Stimulated activated CD8-positive, alpha-beta memory T cell treated with anti-CD3 and anti-CD28 coated beads, Interleukin-2, amount 100 ng/mL, for 1 hour (primary cell): ENCODE results near the gene SLC38A9.
"Not testable (repeated sequence)": the region's sequence is repeated elsewhere in the genome, so short reads cannot be mapped to it uniquely, and the experiment has no call there.

Experiments used
- DNase-seq, 2 donors: peaks; one replicate each; pipeline ENCODE4 v3.0.0-alpha.2; 2020; ENCODE audit warnings: low read depth in 2 of 2

The SLC38A9 gene

GRCh38 chr5:55712023-55712859, at the start of gene SLC38A9:
SLC38A9 (minus strand) TSS chr5:55712324; CDS start chr5:55697958, 14,366 bp downstream.
- DNase-seq, result peak; percentile 76 to 79

GRCh38 chr5:55761721-55762120, 49.6 kb upstream of the SLC38A9 start:
- not testable (repeated sequence) for DNase-seq

- DNase-seq, result no peak
Observed at GRCh38 chr5:55758714-55759113, 46.6 kb upstream of the SLC38A9 start.

- DNase-seq, result no peak
Observed at GRCh38 chr5:55758231-55758630, 46.1 kb upstream of the SLC38A9 start.

GRCh38 chr5:55750499-55750898, 38.4 kb upstream of the SLC38A9 start:
- no peak for DNase-seq

- DNase-seq, result no peak
Observed at GRCh38 chr5:55750063-55750462, 37.9 kb upstream of the SLC38A9 start.

GRCh38 chr5:55749387-55749786, 37.3 kb upstream of the SLC38A9 start:
- no peak for DNase-seq

GRCh38 chr5:55747778-55748318, 35.7 kb upstream of the SLC38A9 start:
- DNase-seq, result no peak

GRCh38 chr5:55742778-55743177, 30.7 kb upstream of the SLC38A9 start:
- DNase-seq, result no peak

GRCh38 chr5:55737793-55738192, 25.7 kb upstream of the SLC38A9 start, which contains the start of gene DDX4:
DDX4 (plus strand) TSS chr5:55738061; CDS start chr5:55738964, 903 bp downstream.
- DNase-seq, result no peak

- DNase-seq, result no peak
Observed at GRCh38 chr5:55734658-55735057, 22.5 kb upstream of the SLC38A9 start.

GRCh38 chr5:55732585-55732984, 20.5 kb upstream of the SLC38A9 start:
- DNase-seq, result no peak

- DNase-seq, result no peak
Observed at GRCh38 chr5:55731848-55732247, 19.7 kb upstream of the SLC38A9 start.

GRCh38 chr5:55724281-55724680, 12.2 kb upstream of the SLC38A9 start:
- DNase-seq, result no peak

- DNase-seq, result no peak
Observed at GRCh38 chr5:55720188-55720703, 8.1 kb upstream of the SLC38A9 start.

- not testable (repeated sequence) for DNase-seq
Observed at GRCh38 chr5:55719026-55719425, 6.9 kb upstream of the SLC38A9 start.

- DNase-seq, result no peak
Observed at GRCh38 chr5:55715519-55716078, 3.5 kb upstream of the SLC38A9 start.

- DNase-seq, result no peak
Observed at GRCh38 chr5:55714749-55715148, 2.6 kb upstream of the SLC38A9 start.

- DNase-seq, result no peak
Observed at GRCh38 chr5:55714339-55714738, 2.2 kb upstream of the SLC38A9 start.

- DNase-seq, result no peak
Observed at GRCh38 chr5:55713871-55714270, 1.7 kb upstream of the SLC38A9 start.

- no peak for DNase-seq
Observed at GRCh38 chr5:55711507-55712022, 559 bp downstream of the SLC38A9 start.

- no peak for DNase-seq
Observed at GRCh38 chr5:55708732-55709131, 3.4 kb downstream of the SLC38A9 start.
